WI38 (cell line): ENCODE data around the gene ARHGEF16.
A peak's percentile ranks its signal among the peaks of the same experiment; 100 is the strongest.

ENCODE experiments used
- H3K4me3 ChIP-seq: 2 replicates; pipeline ENCODE4 v1.5.1; 2011; ENCODE audit warnings: low read depth, mild to moderate bottlenecking, control low read depth, low read length
- TF ChIP-seq, protein P1 (sequence below): IDR thresholded peaks from 2 replicates; pipeline ENCODE4 v1.5.1; 2012; ENCODE audit warnings: low read depth, mild to moderate bottlenecking, control low read depth, low read length

ARHGEF16 gene

DNA sequence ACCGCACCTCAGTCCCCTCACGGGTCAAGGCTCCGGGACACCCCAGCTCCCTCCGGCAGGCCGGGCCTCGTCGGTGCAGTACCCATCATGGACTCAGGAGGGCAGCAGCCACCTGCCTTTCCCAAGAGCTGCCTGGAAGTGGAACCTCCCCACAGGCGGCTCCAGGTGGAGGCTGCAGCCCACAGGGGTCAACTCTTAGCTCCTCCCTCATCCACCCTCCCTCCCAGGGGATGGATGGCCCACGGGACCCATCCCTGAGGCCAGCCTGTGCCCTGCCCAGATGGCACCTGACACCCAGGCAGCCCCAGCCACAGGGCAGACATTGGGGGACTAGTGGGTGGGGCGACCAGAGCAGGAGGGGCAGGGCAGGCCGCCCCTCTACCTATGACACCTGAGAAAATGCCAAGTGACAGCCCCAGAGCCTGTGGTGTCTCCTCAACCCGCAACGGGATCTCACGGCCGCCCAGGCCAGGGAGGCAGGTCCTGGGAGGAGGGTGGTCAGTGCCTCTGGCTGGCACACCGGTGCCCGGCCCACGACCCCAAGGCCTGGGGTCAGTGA, 1.2 kb upstream of the ARHGEF16 start:
- H3K4me3 ChIP-seq, result no peak overlapping the region
- TF ChIP-seq, protein P1, sequence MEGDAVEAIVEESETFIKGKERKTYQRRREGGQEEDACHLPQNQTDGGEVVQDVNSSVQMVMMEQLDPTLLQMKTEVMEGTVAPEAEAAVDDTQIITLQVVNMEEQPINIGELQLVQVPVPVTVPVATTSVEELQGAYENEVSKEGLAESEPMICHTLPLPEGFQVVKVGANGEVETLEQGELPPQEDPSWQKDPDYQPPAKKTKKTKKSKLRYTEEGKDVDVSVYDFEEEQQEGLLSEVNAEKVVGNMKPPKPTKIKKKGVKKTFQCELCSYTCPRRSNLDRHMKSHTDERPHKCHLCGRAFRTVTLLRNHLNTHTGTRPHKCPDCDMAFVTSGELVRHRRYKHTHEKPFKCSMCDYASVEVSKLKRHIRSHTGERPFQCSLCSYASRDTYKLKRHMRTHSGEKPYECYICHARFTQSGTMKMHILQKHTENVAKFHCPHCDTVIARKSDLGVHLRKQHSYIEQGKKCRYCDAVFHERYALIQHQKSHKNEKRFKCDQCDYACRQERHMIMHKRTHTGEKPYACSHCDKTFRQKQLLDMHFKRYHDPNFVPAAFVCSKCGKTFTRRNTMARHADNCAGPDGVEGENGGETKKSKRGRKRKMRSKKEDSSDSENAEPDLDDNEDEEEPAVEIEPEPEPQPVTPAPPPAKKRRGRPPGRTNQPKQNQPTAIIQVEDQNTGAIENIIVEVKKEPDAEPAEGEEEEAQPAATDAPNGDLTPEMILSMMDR, result peak; percentile 93

DNA sequence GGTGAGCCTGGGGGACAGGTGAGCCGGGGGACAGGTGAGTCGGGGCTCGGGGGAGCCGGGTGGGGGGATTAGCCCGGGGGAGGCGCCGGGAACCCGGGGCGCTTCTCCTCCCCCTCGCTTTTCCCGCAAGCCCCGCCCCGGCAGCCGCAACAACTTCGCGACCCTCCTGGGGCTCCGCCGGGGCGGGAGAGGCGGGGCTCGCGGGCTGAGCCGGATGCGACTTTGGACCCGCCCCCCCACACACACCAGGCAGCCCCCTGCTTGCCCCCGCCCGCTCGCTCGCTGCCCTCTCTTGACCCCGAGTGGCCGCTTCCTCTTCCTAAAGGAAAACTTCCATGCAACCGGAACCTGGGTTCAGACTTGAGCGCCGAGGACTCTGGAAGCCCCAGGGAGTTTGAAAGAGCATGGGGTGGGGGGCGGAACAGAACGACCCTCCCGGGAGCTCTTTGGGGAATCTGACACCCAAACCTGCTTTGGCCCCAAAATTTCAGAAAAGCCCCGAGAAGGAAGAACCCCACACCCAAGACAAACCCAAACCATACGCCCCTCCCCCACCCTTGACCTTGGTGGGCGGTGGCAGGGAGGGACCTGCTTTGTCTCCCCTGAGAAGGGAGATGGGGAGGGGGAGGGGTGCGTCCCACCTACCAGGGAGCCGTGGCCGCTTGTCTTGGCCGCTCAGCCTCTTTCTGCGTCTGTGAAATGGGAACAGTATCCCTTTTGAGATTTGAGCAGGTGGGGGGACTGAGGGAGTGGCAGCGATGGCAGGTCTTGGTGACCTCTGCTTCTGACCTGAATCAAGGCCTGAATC, 550 bp downstream of the ARHGEF16 start:
- H3K4me3 ChIP-seq, result no peak overlapping the region
- TF ChIP-seq, protein P1, result no peak

DNA sequence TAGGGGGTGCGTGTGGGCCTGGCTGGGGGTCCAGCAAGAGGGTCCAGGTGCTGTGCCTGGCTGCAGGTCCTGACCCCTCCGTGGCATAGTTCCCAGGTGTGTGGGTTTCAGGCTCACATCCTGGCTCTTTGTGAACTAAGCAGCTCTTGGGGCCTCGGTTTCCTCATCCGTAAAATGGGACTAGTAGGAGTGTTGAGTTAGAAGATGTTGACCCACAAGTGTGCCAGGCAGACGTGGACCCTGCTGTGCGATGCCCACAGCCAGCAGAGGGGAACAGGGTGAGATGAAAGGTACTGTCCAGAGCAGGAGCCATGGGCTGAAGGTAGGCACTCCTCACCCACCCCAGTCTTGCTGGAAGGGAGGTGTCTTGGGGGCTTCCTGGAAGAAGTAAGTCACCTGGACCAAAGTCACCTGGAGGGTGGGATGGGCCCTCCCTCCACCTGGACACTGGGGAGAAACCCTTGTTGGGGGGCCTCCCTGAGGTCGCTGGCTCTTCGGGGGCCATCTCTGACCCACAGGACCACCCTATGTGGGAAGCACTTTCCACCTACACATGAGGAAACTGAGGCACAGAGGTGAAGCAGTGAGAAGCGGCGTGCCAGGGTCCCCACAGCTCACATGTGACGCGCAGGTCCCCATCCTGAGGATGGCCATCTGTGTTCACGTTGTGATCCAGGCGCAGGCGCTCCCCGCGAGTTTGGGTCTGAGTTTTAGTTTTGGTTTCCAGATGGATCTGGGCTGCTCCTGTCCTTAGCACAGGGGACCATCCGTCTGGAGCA, 1.4 kb downstream of the ARHGEF16 start:
- H3K4me3 ChIP-seq, result no peak overlapping the region
- TF ChIP-seq, protein P1, result no peak

DNA sequence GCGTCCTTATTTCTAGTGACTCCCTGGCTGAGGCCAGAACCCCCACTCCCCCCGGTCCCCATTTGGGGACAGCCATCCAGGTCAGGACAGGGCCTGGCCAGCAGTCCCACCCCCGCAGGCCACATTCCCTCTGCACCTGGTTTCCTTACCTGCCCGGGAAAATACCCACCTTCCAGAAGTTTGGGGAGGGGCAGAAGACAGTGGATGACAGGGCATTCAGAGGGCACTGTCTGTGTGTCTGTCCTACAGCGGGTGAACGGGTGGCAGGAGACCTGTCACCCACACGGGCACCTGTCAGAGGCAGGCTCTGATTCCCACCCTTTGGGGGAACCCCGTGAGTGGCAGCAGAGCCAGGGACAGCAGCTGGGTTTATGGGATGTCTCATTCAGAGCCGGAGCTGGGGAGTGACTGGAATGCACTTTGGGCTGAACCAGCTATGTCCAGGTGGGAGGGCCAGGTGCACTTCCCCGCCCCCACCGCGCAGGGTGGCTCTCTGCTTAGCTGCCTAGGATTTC, 2.0 kb downstream of the ARHGEF16 start:
- no peak overlapping the region for H3K4me3 ChIP-seq
- TF ChIP-seq, protein P1, result no peak

DNA sequence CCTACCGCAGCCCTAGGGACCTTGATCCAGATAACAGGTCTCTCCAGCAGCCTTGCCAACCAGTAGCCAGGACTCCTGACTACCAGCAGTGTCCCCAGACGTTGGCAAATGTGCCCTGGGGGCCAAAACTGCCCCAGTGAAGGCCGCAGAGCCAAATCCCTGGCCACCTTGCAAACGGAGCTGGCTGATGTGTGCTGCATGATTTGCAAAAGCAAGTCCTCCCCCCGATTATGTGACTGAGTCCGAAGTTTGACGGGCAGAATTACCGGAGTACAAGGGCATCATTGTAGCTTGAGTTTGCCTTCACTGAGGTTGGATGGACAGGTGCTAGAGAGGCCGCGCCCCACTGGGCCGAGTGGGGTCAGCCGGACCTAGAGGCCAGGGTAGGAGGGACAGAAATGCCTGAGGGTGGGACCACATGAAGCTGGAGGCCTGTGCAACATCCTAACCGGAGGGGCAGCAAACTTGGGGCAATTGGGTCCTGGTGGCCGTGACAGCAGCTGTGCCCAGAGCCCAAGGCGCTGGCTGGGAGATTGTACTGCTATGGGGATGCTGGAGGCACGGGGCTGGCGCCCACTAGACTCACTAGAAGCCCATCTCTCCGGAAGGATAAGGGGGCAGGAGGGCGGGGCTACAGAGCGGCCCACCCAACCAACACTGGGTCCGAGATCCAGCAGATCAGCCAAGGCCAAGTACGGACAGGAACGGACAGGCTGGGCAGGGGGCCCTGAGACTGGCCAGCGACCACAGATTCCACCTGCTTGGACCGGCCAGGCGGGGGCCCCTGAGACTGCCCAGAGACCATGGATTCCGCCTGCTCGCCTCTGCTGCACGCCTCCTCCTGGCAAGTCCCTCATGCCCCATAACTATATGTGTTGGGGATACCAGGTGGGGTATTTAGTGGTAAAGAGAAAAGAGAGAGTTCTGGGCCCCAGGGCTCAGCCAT, 2.8 kb downstream of the ARHGEF16 start:
- TF ChIP-seq, protein P1, result no peak
- H3K4me3 ChIP-seq, result no peak overlapping the region

DNA sequence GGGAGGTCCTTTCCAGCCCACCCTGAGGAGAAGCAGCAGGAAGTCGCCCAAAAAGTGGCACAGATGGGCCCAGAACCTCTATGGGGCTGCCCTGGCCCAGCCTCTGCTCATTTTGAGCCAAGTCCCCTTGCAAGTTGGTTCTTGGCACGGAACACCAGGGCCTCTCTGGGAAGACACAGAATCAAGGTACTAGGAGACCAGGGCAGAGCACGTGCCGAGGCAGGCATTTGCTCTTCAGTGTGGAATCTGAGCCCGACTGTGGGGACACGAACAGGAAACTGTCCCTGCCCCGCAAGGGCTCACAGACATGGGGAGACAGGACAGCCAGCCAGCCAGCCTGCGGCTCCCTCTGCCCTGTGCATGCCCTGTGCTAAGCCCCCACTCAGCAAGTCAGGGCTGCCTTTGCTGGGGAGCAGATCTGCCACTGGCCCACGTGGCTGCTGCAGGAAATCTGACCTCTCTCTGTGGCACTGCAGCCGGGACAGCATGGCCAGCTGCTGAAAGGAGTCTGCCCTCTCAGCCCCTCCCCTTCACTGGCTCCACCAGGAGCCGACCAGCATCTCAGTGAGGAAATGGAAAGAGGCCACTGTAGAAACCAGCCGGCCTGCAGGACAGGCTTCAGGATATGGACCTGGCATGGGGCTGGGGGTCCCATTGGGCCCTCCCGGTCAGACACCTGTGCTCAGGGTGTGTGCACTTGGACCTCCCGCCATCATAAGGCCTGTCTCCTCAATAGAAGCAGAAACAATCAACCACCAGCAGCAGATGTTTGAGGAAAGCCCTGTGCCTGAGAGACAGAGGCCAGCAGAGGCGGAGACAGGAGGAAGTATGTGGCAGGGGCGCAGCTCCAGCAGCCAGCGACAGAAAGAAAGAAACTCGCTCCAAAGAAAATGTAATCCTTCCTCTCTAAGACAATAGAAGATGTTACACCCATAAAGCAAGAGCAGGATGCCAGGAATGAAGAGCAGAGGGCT, 3.7 kb downstream of the ARHGEF16 start:
- TF ChIP-seq, protein P1, result no peak

More for the DNA sequence above, 3.7 kb downstream of the ARHGEF16 start:
- H3K4me3 ChIP-seq, result no peak overlapping the region
